GM10847 (cell line): ENCODE data around the gene CDK5R2.

Source experiments
- POLR2A ChIP-seq: IDR thresholded peaks from 2 replicates; pipeline ENCODE4 v1.6.1; 2011; ENCODE audit not compliant: insufficient read length; ENCODE audit errors: extremely low read depth

Gene CDK5R2

GRCh38 chr2:218959141-218959731 is at the start of gene CDK5R2:
TSS of gene CDK5R2 (plus strand) at chr2:218959666. CDS start at chr2:218959821, 155 bp downstream.
- TF ChIP-seq POLR2A, result no peak

- TF ChIP-seq POLR2A, result no peak
These were observed 48.7 kb upstream of the CDK5R2 start for GRCh38 chr2:218910741-218911140.

GRCh38 chr2:218920504-218920903 is 39.0 kb upstream of the CDK5R2 start:
- no peak for TF ChIP-seq POLR2A

GRCh38 chr2:218924757-218925156 is 34.7 kb upstream of the CDK5R2 start:
- TF ChIP-seq POLR2A, result no peak

- no peak for TF ChIP-seq POLR2A
These were observed 34.0 kb upstream of the CDK5R2 start for GRCh38 chr2:218925434-218925833.

GRCh38 chr2:218927422-218927821 is 32.0 kb upstream of the CDK5R2 start:
- TF ChIP-seq POLR2A, result no peak

- no peak for TF ChIP-seq POLR2A
These were observed 31.6 kb upstream of the CDK5R2 start for GRCh38 chr2:218927876-218928275.

- no peak for TF ChIP-seq POLR2A
These were observed 14.6 kb upstream of the CDK5R2 start for GRCh38 chr2:218944759-218945404.

- TF ChIP-seq POLR2A, result no peak
These were observed 12.8 kb upstream of the CDK5R2 start for GRCh38 chr2:218946621-218947020.

- TF ChIP-seq POLR2A, result no peak
These were observed 7.3 kb upstream of the CDK5R2 start for GRCh38 chr2:218952160-218952559.

- no peak for TF ChIP-seq POLR2A
These were observed 6.0 kb upstream of the CDK5R2 start for GRCh38 chr2:218953366-218953954.

- TF ChIP-seq POLR2A, result no peak
These were observed 4.7 kb upstream of the CDK5R2 start for GRCh38 chr2:218954541-218955300.

- TF ChIP-seq POLR2A, result no peak
These were observed 3.4 kb upstream of the CDK5R2 start for GRCh38 chr2:218956039-218956438.

GRCh38 chr2:218957671-218958070 is 1.8 kb upstream of the CDK5R2 start:
- no peak for TF ChIP-seq POLR2A

- TF ChIP-seq POLR2A, result no peak
These were observed 1.2 kb upstream of the CDK5R2 start for GRCh38 chr2:218958276-218958675.

GRCh38 chr2:218959761-218960308 is 369 bp downstream of the CDK5R2 start:
- TF ChIP-seq POLR2A, result no peak
